A549 treated with CpdA at 1 μM for 4 hours (cell line): ENCODE measurements around the gene SAP30BP. TPM values are rescaled to one million over a fixed set of nuclear protein-coding genes. Genes with fewer than 3 reads are reported as not detected.

ENCODE experiments used
- total RNA-seq: library from RNA; stranded (reverse); fragments of 200-300 nt; extraction: Qiagen RNA extraction; gene quantifications from 5 replicates; pipeline ENCODE4 v1.2.3, GENCODE V29; 2022; ENCODE audit warnings: low read depth

SAP30BP gene
- total RNA-seq = 96.6 to 129 TPM (median 102 TPM) in 5 replicates

GRCh38 chr17:75666959-75667790 is at the start of gene SAP30BP, which contains the start of gene RECQL5:
Gene SAP30BP, plus strand, starts transcription at chr17:75667338. Its CDS starts 35 bp downstream, at chr17:75667373.
Gene RECQL5, minus strand, starts transcription at chr17:75667154. Its CDS starts 597 bp downstream, at chr17:75666557.

DNA sequence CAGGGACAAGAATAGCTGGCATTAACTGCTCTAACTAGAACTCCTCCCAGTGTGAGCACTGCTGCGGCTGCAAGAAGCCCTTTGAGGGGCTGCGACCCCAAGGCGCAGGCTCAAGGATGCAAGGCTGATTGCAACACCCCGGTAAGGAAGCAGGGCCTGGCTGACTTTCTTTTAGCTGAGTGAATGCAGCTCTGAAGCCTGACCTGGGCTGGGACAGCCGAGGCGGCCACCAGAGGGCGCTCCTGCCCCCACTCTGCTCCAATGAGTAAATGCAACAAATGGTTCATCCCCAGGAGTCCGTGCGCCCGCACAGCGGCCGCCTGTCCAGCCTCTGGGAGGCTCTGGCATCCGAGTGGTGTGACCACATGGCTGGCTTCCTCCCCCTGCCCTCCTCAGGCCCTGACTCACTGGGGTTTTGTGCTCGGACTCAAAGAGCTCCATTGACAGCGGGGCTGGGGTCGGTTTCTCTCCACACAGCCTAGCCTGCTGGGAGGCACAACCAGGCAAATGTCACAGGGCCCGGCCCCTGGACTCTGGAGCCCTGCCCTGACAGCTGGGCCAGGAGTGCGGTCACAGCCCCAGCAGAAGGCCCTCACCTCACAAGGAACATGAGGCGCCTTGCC is 34.2 kb upstream of the SAP30BP start, which contains the start of gene SMIM5:
TSS of gene SMIM5 (plus strand) at position 572 of the 623 bp plus-strand sequence. CDS start 6,768 bp downstream, outside the sequence.

GRCh38 chr17:75720656-75721462 is 53.7 kb downstream of the SAP30BP start, which contains the start of gene ITGB4:
Gene ITGB4, plus strand, starts transcription at chr17:75721459. Its CDS starts 3,245 bp downstream, at chr17:75724704.

Other genes with a start within 250 kb of the SAP30BP start
- 39.9 to 52.6 TPM (median 48.8 TPM) in 5 replicates for gene TMEM94, start 210.7 kb upstream of the SAP30BP start, total RNA-seq
- gene CASKIN2, start 151.8 kb upstream of the SAP30BP start, total RNA-seq = 8.6 to 12.2 TPM (median 9.9 TPM) in 5 replicates
- gene TSEN54, start 150.8 kb upstream of the SAP30BP start, total RNA-seq = 27.8 to 51.0 TPM (median 44.6 TPM) in 5 replicates
- gene LLGL2, start 141.6 kb upstream of the SAP30BP start, total RNA-seq = 16.8 to 30.9 TPM (median 26.3 TPM) in 5 replicates
- gene MYO15B, start 79.5 kb upstream of the SAP30BP start, total RNA-seq = 38.9 to 58.8 TPM (median 48.5 TPM) in 5 replicates
- 0.43 to 0.81 TPM (median 0.52 TPM) in 5 replicates for gene SMIM5, start 33.9 kb upstream of the SAP30BP start, total RNA-seq
- 24.2 to 31.8 TPM (median 26.8 TPM) in 5 replicates for gene RECQL5, start 184 bp upstream of the SAP30BP start, total RNA-seq
- gene ITGB4, start 54.1 kb downstream of the SAP30BP start, total RNA-seq = 38.3 to 62.6 TPM (median 49.8 TPM) in 5 replicates
- 45.6 to 76.1 TPM (median 66.2 TPM) in 5 replicates for gene GALK1, start 97.9 kb downstream of the SAP30BP start, total RNA-seq
- 26.2 to 32.7 TPM (median 28.4 TPM) in 5 replicates for gene UNK, start 117.5 kb downstream of the SAP30BP start, total RNA-seq
- gene UNC13D, start 177.1 kb downstream of the SAP30BP start, total RNA-seq = 2.9 to 5.0 TPM (median 4.2 TPM) in 5 replicates
- 93.8 to 114 TPM (median 97.0 TPM) in 5 replicates for gene WBP2, start 188.0 kb downstream of the SAP30BP start, total RNA-seq
- gene TRIM47, start 211.2 kb downstream of the SAP30BP start, total RNA-seq = 105 to 184 TPM (median 149 TPM) in 5 replicates
- gene TRIM65, start 229.6 kb downstream of the SAP30BP start, total RNA-seq = 31.8 to 44.1 TPM (median 37.8 TPM) in 5 replicates
- 101 to 130 TPM (median 117 TPM) in 5 replicates for gene MRPL38, start 237.5 kb downstream of the SAP30BP start, total RNA-seq